GM18508 (cell line): Measurements from ENCODE around the gene ECHDC1.

ENCODE experiments used
- ATAC-seq: cut with Tn5 transposase; IDR thresholded peaks from one replicate; pipeline ENCODE4 v1.9.1; 2021; ENCODE audit warnings: moderate number of reproducible peaks; ENCODE audit not compliant: insufficient read depth, unreplicated experiment

ECHDC1 gene

GRCh38 chr6:127291495-127291894 is 51.9 kb downstream of the ECHDC1 start:
- ATAC-seq = peak; percentile 90

GRCh38 chr6:127290391-127291265 is 52.8 kb downstream of the ECHDC1 start:
- no peak for ATAC-seq

- ATAC-seq = no peak
Measured at GRCh38 chr6:127289934-127290333, 53.5 kb downstream of the ECHDC1 start.

- ATAC-seq = no peak
Measured at GRCh38 chr6:127288705-127289104, 54.7 kb downstream of the ECHDC1 start.

GRCh38 chr6:127282184-127282583 is 61.2 kb downstream of the ECHDC1 start:
- ATAC-seq = no peak

- no peak for ATAC-seq
Measured at GRCh38 chr6:127279815-127280214, 63.6 kb downstream of the ECHDC1 start.

- ATAC-seq = no peak
Measured at GRCh38 chr6:127277878-127278843, 65.2 kb downstream of the ECHDC1 start.

- no peak for ATAC-seq
Measured at GRCh38 chr6:127276331-127276730, 67.1 kb downstream of the ECHDC1 start.

GRCh38 chr6:127273499-127273898 is 69.9 kb downstream of the ECHDC1 start:
- no peak for ATAC-seq

- ATAC-seq = no peak
Measured at GRCh38 chr6:127272576-127272975, 70.8 kb downstream of the ECHDC1 start.

- no peak for ATAC-seq
Measured at GRCh38 chr6:127267646-127268625, 75.5 kb downstream of the ECHDC1 start.

- ATAC-seq = peak; percentile 49
Measured at GRCh38 chr6:127266892-127267645, 76.3 kb downstream of the ECHDC1 start.

- peak; percentile 79 for ATAC-seq
Measured at GRCh38 chr6:127266178-127266891, 77.1 kb downstream of the ECHDC1 start, which contains the start of gene RNF146. Gene RNF146, plus strand, starts transcription at chr6:127266864. Its CDS starts 13,475 bp downstream, at chr6:127280339.

- no peak for ATAC-seq
Measured at GRCh38 chr6:127263481-127263880, 79.9 kb downstream of the ECHDC1 start.

GRCh38 chr6:127262896-127263295 is 80.5 kb downstream of the ECHDC1 start:
- ATAC-seq = no peak

GRCh38 chr6:127255286-127255685 is 88.1 kb downstream of the ECHDC1 start:
- ATAC-seq = no peak

- ATAC-seq = no peak
Measured at GRCh38 chr6:127249621-127250020, 93.8 kb downstream of the ECHDC1 start.
